GM12875 (cell line): ENCODE results near the gene MTHFD2L.
A peak's percentile ranks its signal among the peaks of the same experiment; 100 is the strongest.

ENCODE experiments used
- H3K4me3 ChIP-seq: one replicate; pipeline ENCODE4 v1.5.1; 2011; ENCODE audit warnings: low read depth, low read length, control low read depth
- CTCF ChIP-seq: IDR thresholded peaks from 2 replicates; pipeline ENCODE4 v1.5.1; 2011; ENCODE audit warnings: low read depth, mild to moderate bottlenecking, control low read depth, inconsistent platforms, low read length, moderate library complexity, borderline replicate concordance; ENCODE audit not compliant: insufficient read depth

Gene MTHFD2L

GRCh38 chr4:74158466-74159142 is 686 bp downstream of the MTHFD2L start:
- TF ChIP-seq CTCF = no peak
- H3K4me3 ChIP-seq = peak overlapping the region; percentile 89

- TF ChIP-seq CTCF = no peak
- H3K4me3 ChIP-seq = peak overlapping the region; percentile 89
These were observed 1.3 kb downstream of the MTHFD2L start for GRCh38 chr4:74159143-74159709.

GRCh38 chr4:74161666-74162450 is 3.9 kb downstream of the MTHFD2L start:
- TF ChIP-seq CTCF = no peak
- H3K4me3 ChIP-seq = no peak overlapping the region

GRCh38 chr4:74166135-74166534 is 8.2 kb downstream of the MTHFD2L start:
- TF ChIP-seq CTCF = no peak
- no peak overlapping the region for H3K4me3 ChIP-seq

- TF ChIP-seq CTCF = no peak
- no peak overlapping the region for H3K4me3 ChIP-seq
These were observed 8.9 kb downstream of the MTHFD2L start for GRCh38 chr4:74166818-74167217.

GRCh38 chr4:74167585-74167984 is 9.7 kb downstream of the MTHFD2L start:
- no peak overlapping the region for H3K4me3 ChIP-seq

More at GRCh38 chr4:74167585-74167984, 9.7 kb downstream of the MTHFD2L start:
- no peak for TF ChIP-seq CTCF
